A549 (cell line): Measurements from ENCODE around the gene KCNQ1. TPM values are rescaled to one million over a fixed set of nuclear protein-coding genes. Genes with fewer than 3 reads are reported as not detected.

Experiments used
- ATAC-seq, 2 experiments: fragments of 200-7000 bp in 1 of 2; fragments of >200 bp in 1 of 2; cut with Nextera tagmentation in 1 of 2; cut with Tn5 transposase in 1 of 2; 3 replicates each; pipeline versions ENCODE4 v1.8.0 to v1.9.1; 2018 to 2020; ENCODE audit warnings: mild to moderate bottlenecking in 1 of 2, moderate library complexity in 1 of 2
- CTCF ChIA-PET: fragments of 300-600 bp; sonication (Branson Sonifier 250); formaldehyde crosslinking; extraction: SDS; loops from one replicate; lab custom pipeline; 2021; ENCODE audit warnings: antibody characterized with exemption, inconsistent platforms; lab: Yijun Ruan, JAX
- POLR2A ChIA-PET: fragments of 350-600 bp; formaldehyde crosslinking; extraction: SDS; loops from one replicate; lab custom pipeline; 2021; ENCODE audit warnings: antibody characterized with exemption, inconsistent platforms; lab: Yijun Ruan, JAX
- DNase-seq, 2 experiments: peaks; one replicate each; pipeline versions ENCODE4 v3.0.0 to v3.0.0-alpha.2; 2011 to 2016; ENCODE audit warnings: low read depth in 1 of 2, low spot score in 1 of 2
- FAIRE-seq: peaks from 2 replicates; lab custom pipeline; 2011; peaks lifted over from hg19 to GRCh38; lab: Jason Lieb, UNC
- H3K27ac ChIP-seq, 2 experiments: fragments of >200 bp; sonication (Bioruptor Twin); formaldehyde crosslinking; 3 replicates each; pipeline ENCODE4 v1.5.1; 2016 to 2017
- H3K4me1 ChIP-seq: fragments of >200 bp; sonication (Bioruptor Twin); formaldehyde crosslinking; 3 replicates; pipeline ENCODE4 v1.6.1; 2016
- H3K4me2 ChIP-seq: fragments of >200 bp; sonication (Bioruptor Twin); formaldehyde crosslinking; 3 replicates; pipeline ENCODE4 v1.6.1; 2016
- H3K4me3 ChIP-seq: fragments of >200 bp; sonication (Bioruptor Twin); formaldehyde crosslinking; 3 replicates; pipeline ENCODE4 v1.5.1; 2016
- H3K9me3 ChIP-seq: fragments of >200 bp; sonication (Bioruptor Twin); formaldehyde crosslinking; 3 replicates; pipeline ENCODE4 v1.6.1; 2016
- CBX2 ChIP-seq: fragments of 200-600 bp; sonication (generic); IDR thresholded peaks from 2 replicates; pipeline ENCODE4 v1.6.1; 2016; ENCODE audit warnings: low read depth, mild to moderate bottlenecking, borderline replicate concordance
- CHD4 ChIP-seq: fragments of 200-600 bp; sonication (generic); IDR thresholded peaks from 2 replicates; pipeline ENCODE4 v1.6.1; 2016; ENCODE audit warnings: antibody characterized with exemption, mild to moderate bottlenecking, borderline replicate concordance
- EP300 ChIP-seq, 2 experiments: fragments of >200 bp; sonication (Bioruptor Twin); formaldehyde crosslinking; IDR thresholded peaks; 2 replicates in 1 of 2; 3 replicates in 1 of 2; pipeline ENCODE4 v1.6.1; 2016 to 2017
- ESRRA ChIP-seq: fragments of 150-350 bp; IDR thresholded peaks from 2 replicates; pipeline ENCODE4 v1.6.1; 2014; ENCODE audit warnings: mild to moderate bottlenecking, low read length, borderline replicate concordance
- FOSB ChIP-seq: fragments of 250-450 bp; sonication (Bioruptor Pico); IDR thresholded peaks from 2 replicates; pipeline ENCODE4 v1.5.0; 2020; ENCODE audit warnings: mild to moderate bottlenecking, moderate library complexity
- GATA3 ChIP-seq: IDR thresholded peaks from 2 replicates; pipeline ENCODE4 v1.6.1; 2012; ENCODE audit warnings: borderline replicate concordance
- HOXA7 ChIP-seq: fragments of 250-450 bp; sonication (Bioruptor Pico); IDR thresholded peaks from 2 replicates; pipeline ENCODE4 v1.5.0; 2020; ENCODE audit warnings: mild to moderate bottlenecking, moderate library complexity
- HOXB13 ChIP-seq: fragments of 250-450 bp; sonication (Bioruptor Pico); IDR thresholded peaks from 2 replicates; pipeline ENCODE4 v1.5.0; 2020; ENCODE audit warnings: low read depth, mild to moderate bottlenecking, moderate library complexity
- JUNB ChIP-seq: fragments of >200 bp; sonication (Bioruptor Twin); formaldehyde crosslinking; IDR thresholded peaks from 2 replicates; pipeline ENCODE4 v1.6.1; 2016
- MYC ChIP-seq: IDR thresholded peaks from 2 replicates; pipeline ENCODE4 v1.6.1; 2012; ENCODE audit warnings: mild to moderate bottlenecking, inconsistent platforms, low read length, improper control_type of control experiment, borderline replicate concordance
- NFE2L2 ChIP-seq: fragments of 150-350 bp; conservative IDR thresholded peaks from 2 replicates; pipeline ENCODE4 v1.6.1; 2014; ENCODE audit warnings: low read length
- PHF8 ChIP-seq: fragments of 200-600 bp; sonication (generic); IDR thresholded peaks from 2 replicates; pipeline ENCODE4 v1.6.1; 2016; ENCODE audit warnings: low read depth, mild to moderate bottlenecking, antibody characterized with exemption, moderate library complexity, borderline replicate concordance
- POLR2AphosphoS2 ChIP-seq: conservative IDR thresholded peaks from 2 replicates; pipeline ENCODE4 v1.6.1; 2012; ENCODE audit warnings: low read length, improper control_type of control experiment, inconsistent platforms
- RFX5 ChIP-seq: fragments of 450-650 bp; IDR thresholded peaks from 2 replicates; pipeline ENCODE4 v1.7.1; 2014; ENCODE audit warnings: antibody characterized with exemption, mild to moderate bottlenecking, moderate library complexity
- RNF2 ChIP-seq: fragments of 200-600 bp; sonication (generic); IDR thresholded peaks from 2 replicates; pipeline ENCODE4 v1.6.1; 2016; ENCODE audit warnings: low read depth, mild to moderate bottlenecking, antibody characterized with exemption, moderate library complexity, borderline replicate concordance
- SMC3 ChIP-seq: fragments of >200 bp; sonication (Bioruptor Twin); formaldehyde crosslinking; IDR thresholded peaks from 3 replicates; pipeline ENCODE4 v1.6.1; 2018; ENCODE audit warnings: inconsistent platforms
- TFCP2L1 ChIP-seq: fragments of 250-450 bp; sonication (Bioruptor Pico); IDR thresholded peaks from 2 replicates; pipeline ENCODE4 v1.5.0; 2021; ENCODE audit warnings: mild to moderate bottlenecking
- TP53 ChIP-seq: fragments of 250-450 bp; sonication (Bioruptor Pico); IDR thresholded peaks from 2 replicates; pipeline ENCODE4 v1.5.0; 2021; ENCODE audit warnings: mild to moderate bottlenecking, moderate library complexity
- ZC3H11A ChIP-seq: fragments of 450-650 bp; IDR thresholded peaks from 2 replicates; pipeline ENCODE4 v1.6.1; 2014; ENCODE audit warnings: antibody characterized with exemption, mild to moderate bottlenecking
- ZSCAN20 ChIP-seq: fragments of 250-450 bp; sonication (Bioruptor Pico); IDR thresholded peaks from 2 replicates; pipeline ENCODE4 v1.8.0; 2022; ENCODE audit warnings: mild to moderate bottlenecking, moderate library complexity
- WGBS: methylation state at CpG from one replicate; pipeline ENCODE4 v1.1.6; 2017; ENCODE audit errors: missing lambda C conversion rate; 5-methylcytosine and 5-hydroxymethylcytosine counted together
- polyA plus RNA-seq, 4 experiments: library from polyadenylated mRNA; depleted of rRNA in 3 of 4; stranded (reverse); fragments of >200 nt; fragmentation: RNase III in 1 of 4; extraction: RNeasy Plus Mini Kit Qiagen cat#74134 plus additional on column Dnase treatment in 1 of 4; gene quantifications; 2 replicates in 3 of 4; 3 replicates in 1 of 4; pipeline ENCODE4 v1.2.3, GENCODE V29; 2011 to 2017
- TF ChIP-seq, protein P1 (sequence below): fragments of 150-350 bp; IDR thresholded peaks from 2 replicates; pipeline ENCODE4 v1.6.1; 2014; ENCODE audit warnings: low read depth, mild to moderate bottlenecking, low read length
- TF ChIP-seq, protein P2 (sequence below): fragments of 450-650 bp; IDR thresholded peaks from 2 replicates; pipeline ENCODE4 v1.6.1; 2014; ENCODE audit warnings: antibody characterized with exemption
- TF ChIP-seq, protein P3 (sequence below): fragments of 250-450 bp; sonication (Bioruptor Pico); IDR thresholded peaks from 2 replicates; pipeline ENCODE4 v1.5.0; 2020; ENCODE audit warnings: low read depth, mild to moderate bottlenecking, moderate library complexity
- TF ChIP-seq, protein P4 (sequence below): IDR thresholded peaks from 2 replicates; pipeline ENCODE4 v1.6.1; 2012
- TF ChIP-seq, protein P5 (sequence below): fragments of 200-600 bp; sonication (generic); IDR thresholded peaks from 2 replicates; pipeline ENCODE4 v1.6.1; 2016; ENCODE audit warnings: antibody characterized with exemption, mild to moderate bottlenecking, moderate library complexity

KCNQ1 gene
- polyA plus RNA-seq, 2 of the 4 experiments (the other 2 are of a cell fraction), result 0.14 to 0.17 TPM

DNA sequence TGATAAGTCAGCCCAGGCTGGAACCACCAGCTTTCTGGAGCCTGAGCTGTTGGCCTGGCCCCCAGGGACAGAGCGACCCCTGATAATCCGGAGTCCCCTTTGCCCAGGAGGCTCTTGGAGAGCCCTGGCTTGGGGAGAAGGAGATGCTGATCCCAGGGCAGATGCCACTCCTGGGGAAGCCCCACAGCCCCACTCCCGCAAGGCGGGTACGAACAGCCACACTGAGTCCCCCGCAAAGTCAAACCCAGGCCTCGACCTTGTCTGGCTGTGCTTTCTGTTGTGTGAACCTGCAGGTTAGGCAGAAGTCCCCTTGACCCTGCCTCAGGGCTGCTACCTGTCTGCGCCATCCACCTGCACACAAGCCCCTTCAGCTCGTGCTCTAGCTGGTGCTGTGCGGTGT lies 147.0 kb downstream of the KCNQ1 start:
- Histone ChIP-seq H3K4me1 (no peaks in the 10 kb centered on the region), H3K4me2 (no peak overlapping the region), H3K4me3 (no peak overlapping the region), H3K9me3 (0 out of 3 replicates have a peak, but pooled peaks cover 5% of the 10 kb centered on the region), H3K27ac (no peak overlapping the region)
- WGBS, result 68% methylated on average over 7 of the region's 10 CpGs
- ChIA-PET POLR2A (no interaction called here), CTCF (no interaction called here)
- FAIRE-seq (no peak), DNase-seq (no peak), ATAC-seq (no peak)
- TF ChIP-seq EP300 (IDR thresholded peaks at IDR 0.05) (no peak), TP53 (no peak), FOSB (CRISPR knock-in tag) (no peak), SMC3 (no peak), NFE2L2 (no peak), ZSCAN20 (CRISPR knock-in tag) (no peak), ESRRA (no peak), CHD4 (no peak), PHF8 (no peak), POLR2AphosphoS2 (no peak), MYC (no peak), GATA3 (no peak), TFCP2L1 (CRISPR knock-in tag) (no peak), RNF2 (no peak)
- TF ChIP-seq, protein P1, sequence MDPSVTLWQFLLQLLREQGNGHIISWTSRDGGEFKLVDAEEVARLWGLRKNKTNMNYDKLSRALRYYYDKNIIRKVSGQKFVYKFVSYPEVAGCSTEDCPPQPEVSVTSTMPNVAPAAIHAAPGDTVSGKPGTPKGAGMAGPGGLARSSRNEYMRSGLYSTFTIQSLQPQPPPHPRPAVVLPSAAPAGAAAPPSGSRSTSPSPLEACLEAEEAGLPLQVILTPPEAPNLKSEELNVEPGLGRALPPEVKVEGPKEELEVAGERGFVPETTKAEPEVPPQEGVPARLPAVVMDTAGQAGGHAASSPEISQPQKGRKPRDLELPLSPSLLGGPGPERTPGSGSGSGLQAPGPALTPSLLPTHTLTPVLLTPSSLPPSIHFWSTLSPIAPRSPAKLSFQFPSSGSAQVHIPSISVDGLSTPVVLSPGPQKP, result no peak
- TF ChIP-seq, protein P2, sequence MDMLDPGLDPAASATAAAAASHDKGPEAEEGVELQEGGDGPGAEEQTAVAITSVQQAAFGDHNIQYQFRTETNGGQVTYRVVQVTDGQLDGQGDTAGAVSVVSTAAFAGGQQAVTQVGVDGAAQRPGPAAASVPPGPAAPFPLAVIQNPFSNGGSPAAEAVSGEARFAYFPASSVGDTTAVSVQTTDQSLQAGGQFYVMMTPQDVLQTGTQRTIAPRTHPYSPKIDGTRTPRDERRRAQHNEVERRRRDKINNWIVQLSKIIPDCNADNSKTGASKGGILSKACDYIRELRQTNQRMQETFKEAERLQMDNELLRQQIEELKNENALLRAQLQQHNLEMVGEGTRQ, result no peak
- TF ChIP-seq, protein P3, sequence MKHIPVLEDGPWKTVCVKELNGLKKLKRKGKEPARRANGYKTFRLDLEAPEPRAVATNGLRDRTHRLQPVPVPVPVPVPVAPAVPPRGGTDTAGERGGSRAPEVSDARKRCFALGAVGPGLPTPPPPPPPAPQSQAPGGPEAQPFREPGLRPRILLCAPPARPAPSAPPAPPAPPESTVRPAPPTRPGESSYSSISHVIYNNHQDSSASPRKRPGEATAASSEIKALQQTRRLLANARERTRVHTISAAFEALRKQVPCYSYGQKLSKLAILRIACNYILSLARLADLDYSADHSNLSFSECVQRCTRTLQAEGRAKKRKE, result no peak

DNA sequence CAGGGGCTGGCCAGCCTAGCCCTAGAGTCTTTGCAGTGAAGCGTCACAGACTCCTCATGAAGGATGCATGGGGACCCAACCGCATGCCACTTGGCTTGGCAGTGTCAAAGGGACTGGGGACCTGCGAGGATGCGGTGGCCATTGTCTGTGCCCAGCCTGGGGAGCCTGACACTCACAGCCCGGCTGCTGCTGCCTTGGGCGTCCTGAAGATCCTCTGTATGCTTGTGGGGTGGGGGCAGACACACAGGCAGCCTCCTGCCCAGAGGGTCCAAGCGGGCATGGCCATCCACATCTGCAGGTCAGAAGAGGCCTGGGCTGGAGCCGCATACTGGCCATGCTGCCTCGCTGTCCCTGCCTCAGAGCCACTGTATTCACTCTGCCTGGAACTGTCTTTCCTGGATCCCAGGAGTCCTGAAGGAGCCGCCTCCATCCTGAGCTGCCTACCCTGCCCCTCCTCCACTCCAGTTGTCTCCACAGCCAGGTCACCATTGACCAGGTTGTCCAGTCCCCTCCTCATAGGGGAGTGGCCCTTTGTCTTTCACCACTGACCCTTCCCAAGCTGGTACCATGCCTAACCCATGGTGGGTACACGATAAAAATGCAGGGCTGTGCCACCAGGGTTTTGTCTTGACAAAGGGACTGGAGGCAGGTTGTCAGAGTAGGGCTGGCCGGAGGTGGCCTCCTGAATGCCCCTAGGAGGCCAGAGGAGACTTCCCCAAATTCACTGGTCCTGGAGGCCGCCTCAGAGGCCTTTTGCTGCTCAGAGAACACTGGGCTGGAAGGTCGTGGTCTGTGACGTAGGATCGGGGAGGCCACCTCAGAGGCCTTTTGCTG lies 148.0 kb downstream of the KCNQ1 start:
- ATAC-seq, result no peak
- no peaks in the 10 kb centered on the region for H3K4me1 ChIP-seq
- WGBS, result 58% methylated on average over 11 of the region's 16 CpGs
- no peak for DNase-seq
- no peak for TF ChIP-seq JUNB
- TF ChIP-seq, protein P4, sequence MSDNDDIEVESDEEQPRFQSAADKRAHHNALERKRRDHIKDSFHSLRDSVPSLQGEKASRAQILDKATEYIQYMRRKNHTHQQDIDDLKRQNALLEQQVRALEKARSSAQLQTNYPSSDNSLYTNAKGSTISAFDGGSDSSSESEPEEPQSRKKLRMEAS, result no peak
- no peak for TF ChIP-seq CBX2
- TF ChIP-seq, protein P5, sequence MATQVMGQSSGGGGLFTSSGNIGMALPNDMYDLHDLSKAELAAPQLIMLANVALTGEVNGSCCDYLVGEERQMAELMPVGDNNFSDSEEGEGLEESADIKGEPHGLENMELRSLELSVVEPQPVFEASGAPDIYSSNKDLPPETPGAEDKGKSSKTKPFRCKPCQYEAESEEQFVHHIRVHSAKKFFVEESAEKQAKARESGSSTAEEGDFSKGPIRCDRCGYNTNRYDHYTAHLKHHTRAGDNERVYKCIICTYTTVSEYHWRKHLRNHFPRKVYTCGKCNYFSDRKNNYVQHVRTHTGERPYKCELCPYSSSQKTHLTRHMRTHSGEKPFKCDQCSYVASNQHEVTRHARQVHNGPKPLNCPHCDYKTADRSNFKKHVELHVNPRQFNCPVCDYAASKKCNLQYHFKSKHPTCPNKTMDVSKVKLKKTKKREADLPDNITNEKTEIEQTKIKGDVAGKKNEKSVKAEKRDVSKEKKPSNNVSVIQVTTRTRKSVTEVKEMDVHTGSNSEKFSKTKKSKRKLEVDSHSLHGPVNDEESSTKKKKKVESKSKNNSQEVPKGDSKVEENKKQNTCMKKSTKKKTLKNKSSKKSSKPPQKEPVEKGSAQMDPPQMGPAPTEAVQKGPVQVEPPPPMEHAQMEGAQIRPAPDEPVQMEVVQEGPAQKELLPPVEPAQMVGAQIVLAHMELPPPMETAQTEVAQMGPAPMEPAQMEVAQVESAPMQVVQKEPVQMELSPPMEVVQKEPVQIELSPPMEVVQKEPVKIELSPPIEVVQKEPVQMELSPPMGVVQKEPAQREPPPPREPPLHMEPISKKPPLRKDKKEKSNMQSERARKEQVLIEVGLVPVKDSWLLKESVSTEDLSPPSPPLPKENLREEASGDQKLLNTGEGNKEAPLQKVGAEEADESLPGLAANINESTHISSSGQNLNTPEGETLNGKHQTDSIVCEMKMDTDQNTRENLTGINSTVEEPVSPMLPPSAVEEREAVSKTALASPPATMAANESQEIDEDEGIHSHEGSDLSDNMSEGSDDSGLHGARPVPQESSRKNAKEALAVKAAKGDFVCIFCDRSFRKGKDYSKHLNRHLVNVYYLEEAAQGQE, result no peak
- TF ChIP-seq HOXB13 (CRISPR knock-in tag), result no peak
- no peak for TF ChIP-seq ZC3H11A
- no peak for TF ChIP-seq RFX5
- TF ChIP-seq SMC3, result no peak
- no peak for TF ChIP-seq HOXA7 (CRISPR knock-in tag)
- TF ChIP-seq, all 56 proteins: peak for 0
- Histone ChIP-seq H3K9me3 (peaks cover 9% of the 10 kb centered on the region; the same call in 1 of the 3 replicates), H3K4me2 (no peak overlapping the region), H3K4me3 (no peak overlapping the region), H3K27ac (no peak overlapping the region)
- POLR2A ChIA-PET, result no interaction called here
- FAIRE-seq, result no peak
- CTCF ChIA-PET, result no interaction called here
